Fibroblast of skin of left quadriceps (primary cell): ENCODE data around the gene ALG5.

Experiments
- DNase-seq, 2 experiments: peaks; one replicate each; pipeline ENCODE4 v3.0.0-alpha.2; 2013; ENCODE audit warnings: low read depth in 2 of 2

The ALG5 gene, protein sequence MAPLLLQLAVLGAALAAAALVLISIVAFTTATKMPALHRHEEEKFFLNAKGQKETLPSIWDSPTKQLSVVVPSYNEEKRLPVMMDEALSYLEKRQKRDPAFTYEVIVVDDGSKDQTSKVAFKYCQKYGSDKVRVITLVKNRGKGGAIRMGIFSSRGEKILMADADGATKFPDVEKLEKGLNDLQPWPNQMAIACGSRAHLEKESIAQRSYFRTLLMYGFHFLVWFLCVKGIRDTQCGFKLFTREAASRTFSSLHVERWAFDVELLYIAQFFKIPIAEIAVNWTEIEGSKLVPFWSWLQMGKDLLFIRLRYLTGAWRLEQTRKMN

DNA sequence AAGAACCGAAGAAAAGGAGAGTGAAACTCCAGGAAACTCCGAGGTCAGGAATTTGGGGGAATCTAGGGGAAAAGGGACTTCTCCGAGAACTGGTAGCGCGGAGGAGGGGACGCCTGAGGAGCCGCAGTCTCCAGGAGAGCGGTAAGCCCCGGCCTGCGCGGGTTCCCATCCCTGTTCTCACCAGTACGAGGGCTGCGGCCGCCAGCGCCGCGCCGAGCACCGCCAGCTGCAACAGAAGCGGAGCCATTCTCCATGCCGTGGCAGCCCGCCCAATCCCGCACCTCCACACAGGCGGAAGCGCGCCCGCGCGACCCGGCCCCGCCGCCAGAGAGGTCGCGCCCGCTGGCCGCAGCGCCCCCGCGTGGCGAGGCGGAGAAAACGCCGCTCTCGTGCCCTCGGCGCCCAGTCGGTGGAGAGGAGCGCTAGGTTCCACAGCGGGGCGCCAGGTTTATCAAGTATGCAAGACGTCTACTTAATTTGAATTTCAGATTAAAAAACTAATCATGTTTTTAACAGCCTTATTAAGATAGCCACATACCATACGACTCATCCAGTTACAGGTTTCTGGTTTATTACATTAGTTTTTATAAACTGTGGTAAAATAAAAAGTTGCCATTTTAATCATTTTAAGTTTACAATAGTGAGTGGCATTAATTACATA is at the start of gene ALG5:
Gene ALG5, minus strand, starts transcription at position 287 of the 661 bp plus-strand sequence. Its CDS starts 40 bp downstream, at position 247.
- peak; percentile 76 to 79 for DNase-seq

DNA sequence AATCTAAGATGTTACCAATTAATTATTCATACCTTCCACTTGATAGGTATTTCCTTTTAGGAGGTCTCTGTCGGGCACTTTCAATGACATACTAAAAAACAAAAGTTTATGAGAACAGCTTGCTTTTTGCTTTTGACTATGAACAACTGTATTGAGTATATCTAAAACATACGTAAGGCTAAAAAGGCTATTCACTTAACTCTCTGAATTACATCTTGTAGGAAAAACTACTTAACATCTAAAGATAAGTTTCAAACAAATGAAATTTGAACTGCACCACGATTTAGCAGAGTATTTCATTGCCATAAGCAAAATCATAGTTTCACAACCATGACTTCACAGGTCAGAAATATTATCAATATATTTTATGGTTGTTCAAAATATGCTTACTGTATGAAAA is 48.7 kb upstream of the ALG5 start:
- no peak for DNase-seq

DNA sequence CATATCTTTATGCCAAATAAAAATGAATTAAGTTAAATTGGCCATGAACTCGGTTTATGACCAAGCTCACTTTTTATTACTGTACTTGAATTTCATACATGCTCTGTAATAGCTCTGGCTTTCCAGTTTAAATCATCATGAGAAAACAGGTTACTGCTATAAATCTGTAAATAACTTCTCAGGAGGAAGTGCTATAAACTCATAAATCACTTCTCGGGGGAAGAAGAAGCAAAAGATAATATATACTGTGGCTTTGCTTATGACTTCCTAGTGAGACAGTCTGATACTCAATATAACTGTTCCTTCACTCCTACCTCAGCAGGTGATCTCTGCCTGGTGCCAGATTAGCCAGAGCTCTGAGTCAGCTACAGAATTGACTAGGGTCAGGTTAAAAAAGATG is 47.9 kb upstream of the ALG5 start:
- DNase-seq: no peak

DNA sequence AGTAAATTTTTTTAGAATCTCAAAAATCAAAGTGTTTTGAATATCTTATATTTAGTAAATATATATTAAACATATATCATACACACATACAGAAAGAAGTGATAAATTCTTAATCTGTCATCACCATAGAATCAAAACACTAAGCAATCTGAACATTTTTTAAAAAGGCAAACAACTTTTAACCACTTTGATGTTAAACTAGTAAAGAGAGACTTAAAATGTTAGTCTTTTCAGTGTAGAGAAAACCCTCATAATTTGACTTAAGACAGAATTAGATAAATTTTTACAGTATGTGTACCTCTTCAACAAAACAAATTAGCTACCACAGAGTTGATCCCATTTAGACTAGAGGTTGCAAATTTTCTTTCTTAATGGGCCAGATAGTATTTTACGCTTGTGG is 46.9 kb upstream of the ALG5 start:
- DNase-seq: no peak

DNA sequence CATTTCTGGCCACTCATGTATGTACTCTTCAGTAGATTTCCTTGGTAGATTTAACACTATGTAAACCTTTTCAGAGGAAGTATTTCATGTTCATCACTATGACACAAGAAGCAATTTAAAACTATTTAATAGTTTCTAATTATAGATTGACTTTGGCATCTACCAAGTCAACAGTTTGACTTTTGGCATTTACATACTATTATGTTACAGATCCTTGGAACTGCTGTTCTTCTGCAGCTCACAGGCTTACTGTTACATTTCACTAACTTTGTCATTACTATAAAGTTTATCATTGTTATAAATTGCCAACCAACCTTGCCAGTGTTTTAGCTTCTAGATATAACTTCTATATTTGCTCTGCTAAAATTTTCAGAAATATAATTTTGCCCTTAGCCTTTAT is 41.6 kb upstream of the ALG5 start:
- no peak for DNase-seq

DNA sequence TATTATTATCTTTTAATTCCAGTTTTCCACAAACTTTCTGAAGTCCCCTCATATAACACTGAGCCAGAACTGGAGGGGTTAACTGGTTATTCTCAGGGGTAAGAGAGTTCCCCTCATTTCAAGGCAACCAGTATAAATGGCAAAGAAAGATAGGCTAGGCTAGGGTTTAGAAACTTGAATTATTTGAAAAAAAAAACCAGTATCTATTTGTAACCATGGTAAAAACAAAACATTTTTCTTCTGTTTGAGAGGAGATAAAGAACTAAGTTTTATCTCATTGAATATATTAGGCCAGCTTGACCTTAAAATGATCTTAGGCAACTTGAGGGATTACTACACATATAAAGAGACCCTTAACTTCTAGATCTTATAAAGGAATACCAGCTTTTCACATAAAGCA is 40.8 kb upstream of the ALG5 start:
- DNase-seq: no peak

DNA sequence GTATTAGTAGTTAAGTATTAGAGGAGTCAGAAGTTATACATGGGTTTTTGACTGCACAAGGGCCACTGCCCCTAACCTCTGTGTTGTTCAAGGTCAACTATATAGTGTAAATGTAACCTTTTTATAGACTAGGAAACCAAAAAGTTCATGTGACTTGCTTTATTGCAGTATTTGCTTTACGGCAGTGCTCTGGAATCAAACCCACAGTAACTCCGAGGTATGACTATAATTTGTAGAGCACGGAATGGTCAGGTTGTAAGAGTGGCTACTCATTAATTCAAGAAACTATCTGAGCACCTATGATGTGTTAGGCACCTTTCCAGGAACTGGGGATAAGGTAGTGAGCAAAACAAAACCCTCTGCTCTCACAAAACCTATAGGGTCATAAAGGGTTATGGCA is 38.1 kb upstream of the ALG5 start:
- no peak for DNase-seq

DNA sequence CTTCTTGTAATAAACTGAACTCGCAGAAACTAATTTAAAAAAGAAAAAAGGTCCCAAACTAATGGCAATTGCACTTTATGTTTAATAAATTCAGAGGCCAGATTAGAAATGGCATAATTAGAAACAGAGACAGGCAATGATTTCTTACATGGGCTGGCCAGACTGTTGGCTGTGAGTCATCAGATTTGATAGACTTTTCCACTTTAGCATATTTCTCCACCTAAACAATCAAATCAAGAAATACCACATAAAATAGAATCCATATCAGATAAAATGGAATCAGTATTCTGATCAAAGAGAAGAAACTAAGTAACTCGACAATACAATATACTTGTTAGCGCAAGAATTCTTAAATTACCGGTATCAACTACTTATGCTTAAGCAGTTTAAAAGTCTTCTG is 30.5 kb upstream of the ALG5 start:
- peak in 1 of 2 experiments; percentile 8 for DNase-seq

DNA sequence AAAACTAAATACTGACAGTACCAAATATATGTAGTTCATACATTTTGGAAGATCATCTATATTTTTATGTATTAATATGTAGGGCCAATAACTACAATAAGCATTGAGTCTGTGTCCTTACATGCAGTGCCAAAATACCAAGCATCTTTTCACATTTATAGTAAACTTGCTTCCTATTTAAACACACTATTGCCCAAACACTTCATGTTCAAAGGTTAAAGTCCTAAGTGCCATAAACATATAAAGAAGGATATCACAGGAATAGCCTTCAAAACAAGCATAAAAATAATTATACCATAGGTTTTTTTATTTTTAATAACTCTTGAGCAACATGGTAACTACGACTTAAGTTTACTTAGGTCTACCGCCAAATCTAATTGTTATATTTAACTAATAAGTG is 28.5 kb upstream of the ALG5 start:
- DNase-seq: no peak

DNA sequence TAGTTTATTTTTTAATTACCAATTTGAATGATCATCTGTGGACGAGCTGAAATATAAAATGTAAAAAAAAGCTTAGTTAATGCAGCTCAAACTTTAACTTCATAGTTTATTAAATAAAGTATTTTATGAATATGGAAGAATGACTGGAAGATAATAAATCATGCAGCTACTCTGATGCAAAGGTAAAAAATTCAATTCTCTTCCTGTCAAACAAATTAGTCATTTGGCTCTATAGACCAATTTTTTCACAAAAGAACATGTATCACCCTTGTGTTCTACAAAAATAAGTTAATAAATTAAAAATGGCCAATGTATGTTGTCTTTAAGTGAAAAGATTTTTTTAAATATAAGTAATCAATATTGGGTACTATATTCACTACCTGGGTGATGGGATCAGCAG is 27.6 kb upstream of the ALG5 start:
- DNase-seq: no peak

DNA sequence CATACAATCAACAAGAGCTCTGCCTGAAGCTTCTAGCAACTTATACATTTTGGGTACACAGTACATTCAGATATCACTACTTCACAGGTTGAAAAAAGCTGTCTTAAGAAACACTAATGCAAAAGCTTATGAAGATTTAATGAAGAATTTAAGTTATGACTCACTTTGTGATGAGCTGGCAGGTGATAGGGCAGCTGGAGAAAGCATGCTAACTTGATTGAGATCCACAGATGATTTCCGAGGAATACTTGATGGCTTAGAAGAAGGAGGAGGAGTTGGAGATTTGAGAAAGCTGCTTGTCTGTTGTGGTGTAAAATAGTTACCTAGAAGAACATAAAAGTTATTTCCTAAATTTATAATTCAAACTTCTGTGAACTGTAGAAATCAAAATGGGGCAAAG is 24.7 kb upstream of the ALG5 start:
- no peak for DNase-seq

DNA sequence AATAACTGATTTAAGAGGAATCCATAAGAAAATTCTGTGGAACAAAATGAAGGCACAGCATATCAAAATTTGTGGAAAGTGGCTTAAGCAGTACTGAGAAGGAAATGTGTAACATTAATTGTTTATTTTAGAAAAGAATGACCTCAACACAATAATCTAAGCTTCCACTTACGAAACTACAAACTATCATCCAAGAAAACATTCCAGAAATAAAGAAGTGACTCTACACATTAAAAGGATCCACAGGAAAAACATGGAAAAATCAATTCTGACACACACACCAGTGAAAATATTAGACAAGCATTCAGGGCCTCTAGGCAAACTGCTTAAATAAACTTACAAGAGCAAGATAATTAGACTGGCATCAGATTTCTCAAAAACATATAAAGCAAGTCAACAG is 15.5 kb upstream of the ALG5 start:
- no peak for DNase-seq

DNA sequence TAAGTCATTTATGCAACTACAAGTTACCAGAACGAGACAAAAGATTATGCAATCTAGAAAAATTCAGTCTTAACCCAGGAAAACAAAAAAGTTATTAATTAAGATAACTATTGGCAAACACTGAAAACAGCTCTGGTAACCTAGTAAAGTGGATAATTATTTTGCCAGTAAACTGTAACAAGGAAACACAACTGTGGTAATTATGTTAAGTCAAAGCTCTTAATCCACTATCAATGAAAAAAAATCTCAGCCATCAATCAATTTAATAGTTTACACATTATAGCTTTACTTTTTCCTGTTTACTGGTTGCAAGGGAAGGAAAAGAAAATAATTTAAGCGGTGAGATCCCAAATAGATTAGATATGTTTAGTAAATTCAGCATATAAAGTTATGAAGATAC is 12.6 kb upstream of the ALG5 start:
- no peak for DNase-seq

DNA sequence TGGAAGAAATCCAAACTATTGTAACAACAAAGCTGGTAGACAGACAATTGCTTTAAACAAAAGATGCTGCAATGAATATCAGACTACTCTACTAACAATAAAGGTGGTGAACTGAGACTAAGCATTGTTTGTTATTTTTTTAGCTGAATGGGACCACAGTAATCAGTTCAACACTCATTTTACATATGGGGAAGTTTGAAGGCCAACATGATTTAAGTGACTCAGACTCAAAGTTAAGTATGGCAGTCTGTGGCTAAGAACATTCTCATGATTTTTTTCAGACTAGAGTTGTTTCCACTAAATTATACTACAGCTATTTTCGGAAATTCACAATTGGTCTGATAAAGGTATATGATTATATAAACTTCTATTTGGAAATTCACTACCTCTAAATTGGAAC is 11.9 kb upstream of the ALG5 start:
- no peak for DNase-seq

DNA sequence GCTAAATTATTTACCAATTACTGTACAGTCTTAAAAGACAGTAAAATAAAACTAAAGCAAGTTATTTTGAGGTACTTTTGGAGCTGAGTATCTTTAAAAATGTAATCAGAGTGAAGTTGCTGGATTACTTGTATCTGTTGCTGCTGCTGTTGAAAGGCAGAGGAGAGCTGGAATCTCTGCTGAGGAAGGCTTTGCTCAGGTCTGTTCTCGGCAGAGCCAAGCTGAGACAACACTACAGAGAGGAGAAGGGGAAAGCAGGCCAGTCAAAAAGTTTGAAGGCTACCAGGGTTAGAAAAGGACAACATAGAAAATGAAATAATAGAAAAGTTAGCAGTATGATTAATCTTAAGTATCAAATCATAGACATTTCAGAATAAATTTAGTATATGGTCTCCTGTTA is 11.3 kb upstream of the ALG5 start:
- DNase-seq: no peak

DNA sequence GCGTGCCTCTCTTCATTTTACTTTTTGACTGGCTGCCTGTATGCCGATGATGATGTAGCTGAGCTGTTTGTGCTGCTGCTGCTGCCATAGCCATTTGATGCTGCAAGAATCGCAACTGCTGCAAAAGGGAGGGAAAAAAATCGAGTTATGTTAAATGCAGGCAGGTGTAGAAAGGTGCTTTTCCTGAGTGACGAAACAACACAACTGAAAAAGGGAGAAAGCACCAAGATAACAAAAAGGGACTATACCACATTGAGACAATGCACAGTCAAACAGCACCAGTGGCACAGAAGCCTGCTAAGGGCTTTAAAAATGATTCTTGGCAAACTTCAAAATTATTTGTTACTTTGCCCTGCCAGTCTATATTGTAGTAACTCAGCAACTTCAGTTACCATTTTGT is 10.6 kb upstream of the ALG5 start:
- DNase-seq: no peak

DNA sequence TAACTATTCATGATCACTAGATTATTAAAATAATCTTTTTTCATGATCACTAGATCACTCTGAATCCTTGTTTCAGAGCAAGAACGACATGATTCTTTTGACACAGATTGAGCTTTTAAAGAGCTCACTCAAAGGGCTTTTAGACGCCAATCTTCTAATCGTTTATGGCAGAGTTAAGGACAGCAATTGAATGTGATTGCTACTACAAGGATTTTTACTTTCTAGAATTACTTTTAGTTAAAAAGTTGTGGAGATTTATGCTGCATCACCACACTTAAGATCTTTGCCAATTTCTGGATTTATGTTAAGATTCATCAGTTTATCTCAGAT is 2.7 kb upstream of the ALG5 start:
- DNase-seq: no peak

DNA sequence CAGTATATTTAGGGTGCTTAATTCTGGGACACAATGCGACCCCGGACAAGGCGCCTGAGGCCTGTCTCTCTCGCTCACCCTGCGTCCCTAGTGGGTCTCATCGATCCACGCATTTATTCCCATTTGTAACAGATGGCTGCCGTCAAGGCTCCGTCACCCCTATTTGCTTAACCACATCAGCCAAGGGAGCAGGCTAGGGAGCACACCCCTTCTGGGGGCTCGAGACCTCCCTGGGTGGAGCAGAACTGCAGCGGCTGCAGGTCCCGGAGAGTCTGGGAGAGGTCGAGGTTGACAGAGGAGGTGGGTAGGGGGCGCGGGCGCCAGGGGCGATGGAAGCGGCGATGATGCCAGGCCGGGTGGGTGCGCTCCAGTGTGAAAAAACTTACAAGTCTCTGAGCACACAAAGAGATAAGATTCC is 507 bp downstream of the ALG5 start:
- no peak for DNase-seq

DNA sequence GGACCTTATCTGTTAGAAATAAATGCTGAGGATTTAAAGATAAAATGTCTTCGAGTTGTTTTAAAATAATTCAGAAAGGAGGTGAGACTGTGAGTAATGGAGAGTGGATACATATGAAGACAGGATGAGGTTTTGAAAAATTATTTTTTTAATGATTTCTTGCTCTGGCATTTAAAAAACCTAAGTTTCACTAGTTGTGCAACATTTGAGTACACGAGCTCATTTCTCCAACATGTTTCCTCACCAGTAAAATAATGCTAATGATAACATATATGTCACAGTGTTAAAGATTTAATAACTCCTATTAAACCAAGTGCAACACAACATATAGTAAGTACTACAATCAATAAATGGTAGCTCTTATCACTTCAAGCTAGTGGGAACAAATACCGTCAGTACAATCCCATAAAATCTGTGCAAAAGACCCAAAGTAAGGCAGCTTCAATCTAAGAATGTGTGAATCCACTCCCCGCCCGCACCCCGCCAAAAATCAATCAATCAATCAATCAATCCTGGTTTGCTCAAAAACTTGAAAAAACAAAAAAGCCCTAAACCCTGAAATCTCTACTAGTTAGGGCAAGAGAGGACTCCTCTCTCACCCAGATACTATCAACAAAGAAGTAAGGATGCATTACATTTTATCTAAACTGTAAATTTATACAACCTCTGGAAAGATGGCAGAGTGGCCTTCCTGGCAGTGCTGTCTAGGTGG is 1.3 kb downstream of the ALG5 start:
- DNase-seq: no peak

DNA sequence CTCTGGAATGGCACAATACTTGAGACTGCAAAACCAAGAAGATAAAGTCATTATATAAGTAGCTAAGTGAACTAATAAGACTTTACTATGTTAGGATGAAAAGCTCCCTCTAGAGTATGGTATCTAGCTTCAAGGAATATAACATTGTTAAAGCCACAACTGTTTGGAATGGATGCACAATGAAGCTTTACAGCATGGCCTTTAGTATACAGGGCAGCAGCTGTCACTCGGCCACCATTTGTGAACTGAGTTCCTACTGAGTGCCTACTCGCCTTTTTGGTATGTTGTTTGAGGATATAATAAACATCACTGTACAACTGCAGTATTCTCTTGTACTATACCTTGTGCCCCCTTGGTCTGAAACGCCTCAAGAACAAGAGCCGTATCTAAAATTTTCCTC is 6.8 kb downstream of the ALG5 start:
- no peak for DNase-seq

DNA sequence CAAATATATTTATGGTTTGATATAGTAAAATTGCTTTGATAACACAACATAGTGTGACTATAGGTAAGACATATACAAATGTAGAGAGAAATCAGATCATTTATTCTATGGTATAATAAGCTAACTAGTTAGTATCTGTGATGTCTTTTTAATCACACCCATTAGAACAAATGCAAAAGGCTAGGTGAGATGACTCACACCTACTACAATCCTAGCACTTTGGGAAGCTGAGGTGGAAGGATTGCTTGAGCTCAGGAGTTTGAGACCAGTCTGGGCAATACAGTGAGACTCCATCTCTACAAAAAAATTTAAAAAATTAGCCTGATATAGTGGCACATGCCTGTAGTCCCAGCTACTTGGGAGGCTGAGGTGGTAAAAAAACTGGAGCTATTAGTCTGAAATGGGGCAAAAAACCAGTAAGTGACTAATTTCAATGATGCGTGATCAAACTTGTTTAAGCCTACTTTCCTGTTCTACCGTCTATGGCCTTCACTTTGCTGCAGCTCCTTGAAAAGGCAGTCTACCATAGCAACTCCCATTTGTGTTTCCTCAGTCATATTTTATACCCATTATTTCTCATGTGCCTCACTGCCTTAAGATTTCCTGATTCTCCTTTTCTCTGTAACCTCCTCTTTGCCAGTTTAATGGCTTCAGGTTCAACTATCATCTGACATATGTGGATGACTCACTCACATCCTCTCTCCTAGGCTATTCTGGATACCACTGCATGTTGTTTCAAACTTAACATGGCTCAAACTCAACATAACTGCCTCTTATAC is 12.5 kb downstream of the ALG5 start:
- no peak for DNase-seq

DNA sequence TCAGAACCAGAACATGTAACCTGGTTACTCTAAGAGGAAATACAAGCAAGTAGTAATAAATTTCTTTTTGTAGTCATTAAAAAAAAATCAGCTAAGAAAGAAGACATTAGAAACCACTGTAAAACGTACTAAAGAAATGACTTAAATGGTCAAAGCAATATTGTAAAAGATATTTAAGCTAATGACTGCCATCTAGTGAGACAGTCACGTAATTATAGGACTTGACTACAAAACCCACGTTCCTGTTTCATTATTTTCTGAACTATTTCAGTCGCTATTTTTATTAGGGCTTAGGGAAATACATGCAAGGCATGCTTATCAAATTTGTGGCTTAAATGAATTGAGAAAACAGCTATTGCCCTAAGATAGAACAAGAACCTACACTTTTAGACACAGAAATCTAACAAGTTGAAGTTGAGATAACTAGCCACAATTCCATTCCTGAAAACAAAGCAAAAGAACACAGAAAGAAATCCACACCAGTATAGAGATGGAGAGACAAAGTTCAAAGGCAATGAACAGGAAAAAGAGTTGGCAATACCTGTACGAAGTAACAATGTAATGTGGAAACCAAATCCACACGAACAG is 17.9 kb downstream of the ALG5 start:
- DNase-seq: peak; percentile 34 to 42
